ENCODE data around the gene TNFSF8.

- TF ChIP-seq EZH2phosphoT487 (IDR thresholded peaks at IDR 0.05; ENCODE audit: borderline replicate concordance, low read depth) = no peak
- no peak for TF ChIP-seq PBX3 (IDR thresholded peaks at IDR 0.05)
- TF ChIP-seq FOXJ3 (CRISPR knock-in tag; IDR thresholded peaks at IDR 0.05) = no peak
- no peak for TF ChIP-seq RAD21 (IDR thresholded peaks at IDR 0.05; ENCODE audit: low read length)
- TF ChIP-seq CTCF (IDR thresholded peaks at IDR 0.05) = no peak
- no peak for TF ChIP-seq POLR2AphosphoS5 (IDR thresholded peaks at IDR 0.05; ENCODE audit: low read depth, low read length)
- no peak for TF ChIP-seq YY1 (IDR thresholded peaks at IDR 0.05; ENCODE audit: low read depth)
- TF ChIP-seq CHD2 (IDR thresholded peaks at IDR 0.05; ENCODE audit: low read length, partially characterized antibody) = no peak
Measured at GRCh38 chr9:114856942-114857315, 73.5 kb downstream of the TNFSF8 start.

All from SK-N-SH (cell line).